Stimulated activated CD8-positive, alpha-beta memory T cell treated with anti-CD3 and anti-CD28 coated beads, Interleukin-4, amount 100 ng/mL, for 24 hours (primary cell): ENCODE measurements around the gene B4GALNT1.
"Not testable (repeated sequence)": the region's sequence is repeated elsewhere in the genome, so short reads cannot be mapped to it uniquely, and the experiment has no call there.

Experiments
- DNase-seq: peaks from one replicate; pipeline ENCODE4 v3.0.0-alpha.2; 2020; ENCODE audit warnings: low read depth

The B4GALNT1 gene

GRCh38 chr12:57632958-57633840 lies at the start of gene B4GALNT1:
TSS of gene B4GALNT1 (minus strand) at chr12:57633201. CDS start at chr12:57632132, 1,069 bp downstream.
- DNase-seq = peak; percentile 50

- DNase-seq = no peak
Observed at GRCh38 chr12:57679697-57680096, 46.7 kb upstream of the B4GALNT1 start.

- not testable (repeated sequence) for DNase-seq
Observed at GRCh38 chr12:57677947-57678346, 44.9 kb upstream of the B4GALNT1 start.

- DNase-seq = no peak
Observed at GRCh38 chr12:57674691-57675090, 41.7 kb upstream of the B4GALNT1 start.

GRCh38 chr12:57672801-57673200 lies 39.8 kb upstream of the B4GALNT1 start:
- no peak for DNase-seq

- DNase-seq = not testable (repeated sequence)
Observed at GRCh38 chr12:57671811-57672210, 38.8 kb upstream of the B4GALNT1 start.

- DNase-seq = not testable (repeated sequence)
Observed at GRCh38 chr12:57669691-57670090, 36.7 kb upstream of the B4GALNT1 start.

- DNase-seq = no peak
Observed at GRCh38 chr12:57666897-57667296, 33.9 kb upstream of the B4GALNT1 start.

GRCh38 chr12:57665066-57665820 lies 32.2 kb upstream of the B4GALNT1 start:
- not testable (repeated sequence) for DNase-seq

GRCh38 chr12:57661376-57661775 lies 28.4 kb upstream of the B4GALNT1 start:
- DNase-seq = no peak

- DNase-seq = no peak
Observed at GRCh38 chr12:57658890-57659289, 25.9 kb upstream of the B4GALNT1 start.

- no peak for DNase-seq
Observed at GRCh38 chr12:57657744-57658143, 24.7 kb upstream of the B4GALNT1 start.

- DNase-seq = not testable (repeated sequence)
Observed at GRCh38 chr12:57656408-57656807, 23.4 kb upstream of the B4GALNT1 start.

GRCh38 chr12:57655541-57656240 lies 22.7 kb upstream of the B4GALNT1 start:
- no peak for DNase-seq

GRCh38 chr12:57654042-57654441 lies 21.0 kb upstream of the B4GALNT1 start:
- DNase-seq = no peak

GRCh38 chr12:57646659-57647049 lies 13.7 kb upstream of the B4GALNT1 start:
- not testable (repeated sequence) for DNase-seq

GRCh38 chr12:57645990-57646658 lies 13.1 kb upstream of the B4GALNT1 start:
- DNase-seq = not testable (repeated sequence)

- DNase-seq = no peak
Observed at GRCh38 chr12:57641699-57642442, 8.9 kb upstream of the B4GALNT1 start.

GRCh38 chr12:57640175-57641042 lies 7.4 kb upstream of the B4GALNT1 start:
- DNase-seq = no peak

GRCh38 chr12:57638096-57638495 lies 5.1 kb upstream of the B4GALNT1 start:
- DNase-seq = no peak
